Kidney glomerular epithelial cell (primary cell): ENCODE results near the gene CRYGD.
"Not testable (repeated sequence)": the region's sequence is repeated elsewhere in the genome, so short reads cannot be mapped to it uniquely, and the experiment has no call there.

Source experiments
- DNase-seq: peaks from one replicate; lab custom pipeline; 2025; lab: John Stamatoyannopoulos, UW

The CRYGD gene

GRCh38 chr2:208129744-208130711 lies 5.7 kb upstream of the CRYGD start, which contains the start of gene CRYGC:
CRYGC (minus strand) TSS chr2:208129828; CDS start chr2:208129792, 36 bp downstream.
- DNase-seq, result peak; percentile 24

GRCh38 chr2:208128136-208128535 lies 3.8 kb upstream of the CRYGD start:
- DNase-seq, result no peak

GRCh38 chr2:208127090-208127489 lies 2.8 kb upstream of the CRYGD start:
- no peak for DNase-seq

GRCh38 chr2:208125251-208125650 lies 927 bp upstream of the CRYGD start:
- DNase-seq, result no peak

- no peak for DNase-seq
These were observed 2.1 kb downstream of the CRYGD start for GRCh38 chr2:208122248-208122647.

DNA sequence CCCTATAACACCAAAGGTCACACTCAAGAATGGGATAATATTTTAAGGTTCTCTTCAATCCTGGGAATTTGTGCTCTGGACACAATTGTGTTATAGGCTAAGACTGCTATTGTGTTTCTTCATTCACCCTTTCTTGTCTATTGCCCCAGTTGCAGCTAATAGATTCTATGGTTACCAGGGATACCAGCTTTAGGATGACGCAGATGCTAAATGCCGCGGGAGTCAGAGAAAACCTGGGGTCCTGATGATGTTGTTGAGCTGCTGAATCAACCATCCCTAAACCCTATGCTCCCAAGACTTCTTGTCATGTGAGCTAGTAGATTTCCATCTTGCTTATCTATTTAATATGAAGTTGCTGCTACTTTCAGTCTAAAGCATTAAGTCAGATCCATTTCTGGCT lies 5.4 kb downstream of the CRYGD start:
- no peak for DNase-seq

DNA sequence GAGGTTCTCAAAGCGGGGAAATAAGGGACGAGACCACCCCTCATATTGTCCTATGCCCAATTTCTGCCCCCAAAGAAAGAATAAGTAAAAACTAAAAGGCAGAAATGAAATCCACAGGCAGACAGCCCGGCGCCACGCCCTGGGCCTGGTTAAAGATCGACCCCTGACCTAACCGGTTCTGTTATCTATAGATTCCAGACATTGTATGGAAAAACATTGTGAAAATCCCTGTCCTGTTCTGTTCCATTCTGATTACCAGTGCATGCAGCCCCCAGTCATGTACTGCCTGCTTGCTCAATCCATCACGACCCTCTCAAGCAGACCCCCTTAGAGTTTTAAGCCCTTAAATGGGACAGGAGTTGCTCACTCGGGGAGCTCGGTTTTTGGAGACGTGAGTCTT lies 6.9 kb downstream of the CRYGD start:
- not testable (repeated sequence) for DNase-seq

GRCh38 chr2:208112969-208113368 lies 11.4 kb downstream of the CRYGD start:
- no peak for DNase-seq

DNA sequence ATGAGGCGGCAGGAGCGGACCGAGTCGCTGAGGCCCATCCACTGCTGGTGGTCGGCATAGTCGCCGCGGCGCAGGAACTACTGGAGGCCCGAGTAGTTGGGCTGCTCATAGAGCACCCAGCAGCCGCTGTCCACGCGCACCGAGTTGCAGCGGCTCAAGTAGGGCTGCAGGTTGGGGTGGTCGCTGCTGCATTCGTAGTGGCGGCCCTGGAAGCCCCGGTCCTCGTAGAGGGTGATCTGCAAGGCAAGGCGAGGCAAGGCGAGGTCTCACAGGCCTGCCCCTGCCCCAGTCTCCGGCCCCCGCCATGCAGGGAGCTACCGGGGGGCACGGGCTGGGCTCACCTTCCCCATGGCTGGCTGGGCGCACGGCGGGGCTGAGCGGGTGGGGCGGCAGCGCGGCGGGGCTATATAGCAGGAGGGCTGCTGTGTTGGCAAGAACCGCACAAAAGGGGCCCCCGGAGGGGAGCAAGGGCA lies 12.0 kb downstream of the CRYGD start:
- not testable (repeated sequence) for DNase-seq

DNA sequence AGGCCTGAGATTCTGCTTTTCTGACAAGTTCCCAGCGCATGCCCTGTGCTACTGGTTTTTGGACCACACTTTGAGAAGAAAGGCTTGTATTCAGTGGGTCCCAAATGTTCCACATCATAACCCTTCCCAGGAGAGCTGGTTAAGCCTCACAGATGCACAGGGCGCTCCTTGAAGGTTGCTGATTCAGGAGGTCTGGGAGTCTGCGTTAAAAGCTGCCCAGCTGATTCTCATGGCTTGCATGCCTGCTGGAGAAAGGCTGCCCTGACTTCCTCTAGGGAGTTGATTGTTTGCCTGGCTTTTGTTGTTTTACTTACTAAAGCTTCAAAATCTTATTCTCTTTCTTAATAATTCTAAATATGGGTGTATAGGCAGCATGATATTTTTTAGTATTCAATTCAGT lies 20.7 kb downstream of the CRYGD start:
- no peak for DNase-seq

GRCh38 chr2:208101716-208102631 lies 22.4 kb downstream of the CRYGD start:
- peak; percentile 16 for DNase-seq

DNA sequence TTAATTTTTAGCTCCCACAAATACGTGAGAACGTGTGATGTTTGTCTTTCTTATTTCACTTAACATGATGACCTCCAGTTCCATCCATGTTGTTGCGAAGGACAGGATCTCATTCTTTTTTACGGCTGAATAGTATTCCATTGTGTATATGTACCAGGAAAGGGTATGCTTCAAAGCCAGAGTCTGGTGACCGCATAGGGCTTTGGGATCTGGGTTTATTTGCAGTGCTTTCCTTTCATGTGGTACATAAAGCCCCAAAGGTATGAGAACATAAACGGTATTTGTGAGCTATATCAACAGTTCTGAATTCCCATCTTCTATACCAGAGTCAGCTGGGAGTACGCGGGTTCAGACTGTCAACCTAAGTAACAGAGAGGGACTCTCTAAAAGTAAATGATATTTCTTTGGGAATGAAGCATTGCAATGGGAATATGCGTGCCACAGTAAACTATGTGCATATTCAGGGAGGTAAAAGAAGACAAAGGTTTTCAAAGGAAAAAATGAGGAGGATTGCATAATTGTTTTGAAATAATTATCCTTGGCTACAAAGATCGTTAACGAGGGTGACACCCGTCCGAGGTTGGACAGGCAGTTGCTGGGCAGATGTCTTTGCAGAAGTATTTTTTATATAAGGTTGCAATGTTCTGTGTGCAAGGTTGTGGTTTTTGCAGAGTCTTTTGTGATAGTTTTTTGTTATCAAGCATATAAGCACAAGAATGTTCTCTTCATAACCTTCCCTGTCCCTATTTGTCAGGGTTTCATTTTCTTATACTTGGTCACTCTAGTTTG lies 24.4 kb downstream of the CRYGD start:
- DNase-seq, result no peak

DNA sequence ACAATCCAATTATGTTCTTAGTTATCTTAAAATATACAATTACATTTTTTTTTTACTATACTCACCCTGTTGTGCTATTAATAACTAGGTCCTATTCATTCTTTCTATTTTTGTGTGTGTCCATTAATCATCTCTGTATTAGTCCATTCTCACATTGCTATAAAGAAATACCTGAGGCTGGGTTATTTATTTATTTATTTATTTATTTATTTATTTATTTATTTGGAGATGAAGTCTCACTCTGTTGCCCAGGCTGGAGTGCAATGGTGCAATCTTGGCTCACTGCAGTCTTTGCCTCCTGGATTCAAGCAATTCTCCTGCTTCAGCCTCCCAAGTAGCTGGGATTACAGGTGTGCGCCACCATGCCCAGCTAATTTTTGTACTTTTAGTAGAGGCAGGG lies 25.6 kb downstream of the CRYGD start:
- not testable (repeated sequence) for DNase-seq

GRCh38 chr2:208098267-208098666 lies 26.1 kb downstream of the CRYGD start:
- no peak for DNase-seq

- DNase-seq, result no peak
These were observed 26.5 kb downstream of the CRYGD start for GRCh38 chr2:208097801-208098200.

- DNase-seq, result no peak
These were observed 27.0 kb downstream of the CRYGD start for GRCh38 chr2:208097313-208097712.

- no peak for DNase-seq
These were observed 28.2 kb downstream of the CRYGD start for GRCh38 chr2:208096080-208096479.

DNA sequence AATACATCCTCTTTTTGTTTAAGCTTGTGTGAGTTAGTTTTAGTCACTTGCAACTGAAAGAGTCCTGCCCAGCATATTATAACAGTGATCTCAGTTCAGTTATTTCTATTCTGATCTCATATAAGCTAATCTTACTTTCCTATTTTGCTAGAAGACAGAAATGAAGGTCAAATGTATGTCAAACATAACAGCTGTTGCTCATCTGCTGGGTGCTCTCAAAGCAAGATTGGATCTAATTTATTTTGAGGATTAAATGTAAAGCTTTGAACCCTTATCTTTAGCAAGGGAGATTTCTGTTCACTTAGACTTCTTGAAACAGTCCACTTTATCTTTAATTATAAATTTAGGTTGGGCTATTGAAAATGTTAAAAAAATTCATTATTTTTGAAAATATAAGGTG lies 31.2 kb downstream of the CRYGD start:
- no peak for DNase-seq

DNA sequence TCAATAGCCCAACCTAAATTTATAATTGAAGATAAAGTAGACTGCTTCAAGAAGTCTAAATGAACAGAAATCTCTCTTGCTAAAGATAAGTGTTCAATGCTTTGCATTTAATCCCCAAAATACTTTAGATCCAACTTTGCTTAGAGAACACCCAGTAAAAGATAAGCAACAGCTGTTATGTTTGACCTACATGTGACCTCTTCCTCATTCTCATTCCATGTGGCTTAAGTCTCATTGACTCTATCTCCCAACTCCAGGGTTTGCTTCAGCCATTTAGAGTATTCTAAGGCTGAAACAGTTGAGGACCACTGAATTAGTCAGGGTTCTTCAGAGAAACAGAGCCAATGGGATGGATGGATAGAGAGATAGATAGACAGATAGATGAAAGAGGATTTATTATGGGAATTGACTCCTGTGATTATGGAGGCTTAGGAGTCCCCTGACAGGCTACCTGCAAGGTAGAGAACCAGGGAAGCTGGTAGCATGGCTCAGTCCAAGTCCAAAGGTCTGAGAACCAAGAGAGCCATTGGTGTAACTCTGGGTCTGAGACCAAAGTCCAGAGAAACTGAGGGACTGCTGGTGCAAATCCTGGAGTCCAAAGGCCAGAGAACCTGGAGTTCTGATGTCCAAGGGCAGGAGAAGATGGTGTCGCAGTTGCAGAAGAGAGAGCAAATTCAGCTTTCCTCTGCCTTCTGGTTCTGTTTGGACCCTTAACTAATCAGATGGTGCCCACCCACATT lies 32.1 kb downstream of the CRYGD start:
- DNase-seq, result no peak

- DNase-seq, result no peak
These were observed 33.9 kb downstream of the CRYGD start for GRCh38 chr2:208090420-208090819.

- DNase-seq, result no peak
These were observed 38.3 kb downstream of the CRYGD start for GRCh38 chr2:208086029-208086428.
